A549 (cell line): Measurements from ENCODE around the gene GPR158. TPM values are rescaled to one million over a fixed set of nuclear protein-coding genes. Genes with fewer than 3 reads are reported as not detected.

Experiments
- ATAC-seq, 2 experiments: fragments of 200-7000 bp in 1 of 2; fragments of >200 bp in 1 of 2; cut with Nextera tagmentation in 1 of 2; cut with Tn5 transposase in 1 of 2; 3 replicates each; pipeline versions ENCODE4 v1.8.0 to v1.9.1; 2018 to 2020; ENCODE audit warnings: mild to moderate bottlenecking in 1 of 2, moderate library complexity in 1 of 2
- CTCF ChIA-PET: fragments of 300-600 bp; sonication (Branson Sonifier 250); formaldehyde crosslinking; extraction: SDS; loops from one replicate; lab custom pipeline; 2021; ENCODE audit warnings: antibody characterized with exemption, inconsistent platforms; lab: Yijun Ruan, JAX
- POLR2A ChIA-PET: fragments of 350-600 bp; formaldehyde crosslinking; extraction: SDS; loops from one replicate; lab custom pipeline; 2021; ENCODE audit warnings: antibody characterized with exemption, inconsistent platforms; lab: Yijun Ruan, JAX
- DNase-seq, 2 experiments: peaks; one replicate each; pipeline versions ENCODE4 v3.0.0 to v3.0.0-alpha.2; 2011 to 2016; ENCODE audit warnings: low read depth in 1 of 2, low spot score in 1 of 2
- FAIRE-seq: peaks from 2 replicates; lab custom pipeline; 2011; peaks lifted over from hg19 to GRCh38; lab: Jason Lieb, UNC
- H3K27ac ChIP-seq, 2 experiments: fragments of >200 bp; sonication (Bioruptor Twin); formaldehyde crosslinking; 3 replicates each; pipeline ENCODE4 v1.5.1; 2016 to 2017
- H3K4me1 ChIP-seq: fragments of >200 bp; sonication (Bioruptor Twin); formaldehyde crosslinking; 3 replicates; pipeline ENCODE4 v1.6.1; 2016
- H3K4me2 ChIP-seq: fragments of >200 bp; sonication (Bioruptor Twin); formaldehyde crosslinking; 3 replicates; pipeline ENCODE4 v1.6.1; 2016
- H3K4me3 ChIP-seq: fragments of >200 bp; sonication (Bioruptor Twin); formaldehyde crosslinking; 3 replicates; pipeline ENCODE4 v1.5.1; 2016
- H3K9me3 ChIP-seq: fragments of >200 bp; sonication (Bioruptor Twin); formaldehyde crosslinking; 3 replicates; pipeline ENCODE4 v1.6.1; 2016
- ATOH8 ChIP-seq: fragments of 250-450 bp; sonication (Bioruptor Pico); IDR thresholded peaks from 2 replicates; pipeline ENCODE4 v1.5.0; 2020; ENCODE audit warnings: low read depth, mild to moderate bottlenecking, moderate library complexity
- BHLHE40 ChIP-seq: IDR thresholded peaks from 2 replicates; pipeline ENCODE4 v1.6.1; 2012; ENCODE audit warnings: low read depth, low read length, inconsistent platforms
- CHD2 ChIP-seq: fragments of 150-350 bp; IDR thresholded peaks from 2 replicates; pipeline ENCODE4 v1.6.1; 2014; ENCODE audit warnings: low read length; ENCODE audit not compliant: partially characterized antibody
- CTCF ChIP-seq: fragments of >200 bp; sonication (Bioruptor Twin); formaldehyde crosslinking; IDR thresholded peaks from 3 replicates; pipeline ENCODE4 v1.5.1; 2016
- EP300 ChIP-seq, 2 experiments: fragments of >200 bp; sonication (Bioruptor Twin); formaldehyde crosslinking; IDR thresholded peaks; 2 replicates in 1 of 2; 3 replicates in 1 of 2; pipeline ENCODE4 v1.6.1; 2016 to 2017
- HDAC2 ChIP-seq: fragments of 200-600 bp; sonication (generic); IDR thresholded peaks from 2 replicates; pipeline ENCODE4 v1.6.1; 2016
- HMGXB4 ChIP-seq: fragments of 250-450 bp; sonication (Bioruptor Pico); IDR thresholded peaks from 2 replicates; pipeline ENCODE4 v1.5.0; 2021; ENCODE audit warnings: mild to moderate bottlenecking, moderate library complexity, borderline replicate concordance
- JUN ChIP-seq, 2 experiments: fragments of >200 bp; sonication (Bioruptor Twin); formaldehyde crosslinking; IDR thresholded peaks; 2 replicates in 1 of 2; 3 replicates in 1 of 2; pipeline ENCODE4 v1.6.1; 2016 to 2017
- MYC ChIP-seq: IDR thresholded peaks from 2 replicates; pipeline ENCODE4 v1.6.1; 2012; ENCODE audit warnings: mild to moderate bottlenecking, inconsistent platforms, low read length, improper control_type of control experiment, borderline replicate concordance
- PHF8 ChIP-seq: fragments of 200-600 bp; sonication (generic); IDR thresholded peaks from 2 replicates; pipeline ENCODE4 v1.6.1; 2016; ENCODE audit warnings: low read depth, mild to moderate bottlenecking, antibody characterized with exemption, moderate library complexity, borderline replicate concordance
- RAD21 ChIP-seq, 2 experiments: fragments of >200 bp in 1 of 2; sonication (Bioruptor Twin) in 1 of 2; formaldehyde crosslinking in 1 of 2; IDR thresholded peaks in 1 of 2; conservative IDR thresholded peaks in 1 of 2; 2 replicates in 1 of 2; 3 replicates in 1 of 2; pipeline ENCODE4 v1.6.1; 2012 to 2018; ENCODE audit warnings: inconsistent platforms in 1 of 2
- RCOR1 ChIP-seq: fragments of 150-350 bp; IDR thresholded peaks from 2 replicates; pipeline ENCODE4 v1.6.1; 2014; ENCODE audit warnings: antibody characterized with exemption, low read length, low read depth
- RNF2 ChIP-seq: fragments of 200-600 bp; sonication (generic); IDR thresholded peaks from 2 replicates; pipeline ENCODE4 v1.6.1; 2016; ENCODE audit warnings: low read depth, mild to moderate bottlenecking, antibody characterized with exemption, moderate library complexity, borderline replicate concordance
- SMC3 ChIP-seq: fragments of >200 bp; sonication (Bioruptor Twin); formaldehyde crosslinking; IDR thresholded peaks from 3 replicates; pipeline ENCODE4 v1.6.1; 2018; ENCODE audit warnings: inconsistent platforms
- TP53 ChIP-seq: fragments of 250-450 bp; sonication (Bioruptor Pico); IDR thresholded peaks from 2 replicates; pipeline ENCODE4 v1.5.0; 2021; ENCODE audit warnings: mild to moderate bottlenecking, moderate library complexity
- USF2 ChIP-seq: fragments of 450-650 bp; IDR thresholded peaks from 2 replicates; pipeline ENCODE4 v1.6.1; 2014; ENCODE audit warnings: antibody characterized with exemption
- ZFP36 ChIP-seq: fragments of 450-650 bp; IDR thresholded peaks from 2 replicates; pipeline ENCODE4 v1.6.1; 2014; ENCODE audit warnings: borderline replicate concordance; ENCODE audit not compliant: partially characterized antibody
- WGBS: methylation state at CpG from one replicate; pipeline ENCODE4 v1.1.6; 2017; ENCODE audit errors: missing lambda C conversion rate; 5-methylcytosine and 5-hydroxymethylcytosine counted together
- polyA plus RNA-seq, 4 experiments: library from polyadenylated mRNA; depleted of rRNA in 3 of 4; stranded (reverse); fragments of >200 nt; fragmentation: RNase III in 1 of 4; extraction: RNeasy Plus Mini Kit Qiagen cat#74134 plus additional on column Dnase treatment in 1 of 4; gene quantifications; 2 replicates in 3 of 4; 3 replicates in 1 of 4; pipeline ENCODE4 v1.2.3, GENCODE V29; 2011 to 2017

Gene GPR158
- polyA plus RNA-seq, 2 of the 4 experiments (the other 2 are of a cell fraction) = 0.01 to 0.03 TPM

GRCh38 chr10:25222085-25222660 lies 47.4 kb downstream of the GPR158 start:
- FAIRE-seq (no peak), DNase-seq (no peak), ATAC-seq (no peak)
- H3K4me1 ChIP-seq = no peaks in the 10 kb centered on the region
- ChIA-PET CTCF (interaction anchor here (0.9 to 1.0 kb wide), 2 partner anchors 17 to 18 kb away, joined by 3 read pairs; no protein-coding TSS in a partner anchor), POLR2A (no interaction called here)
- H3K27ac ChIP-seq = no peak overlapping the region
- TF ChIP-seq RCOR1 = no peak
- TF ChIP-seq JUN (IDR thresholded peaks at IDR 0.05) = no peak
- WGBS = 33% methylated on average over 7 of the region's 7 CpGs
- H3K4me2 ChIP-seq = no peak overlapping the region
- H3K4me3 ChIP-seq = no peak overlapping the region
- no peaks in the 10 kb centered on the region for H3K9me3 ChIP-seq

GRCh38 chr10:25226775-25227682 lies 52.2 kb downstream of the GPR158 start:
- H3K4me1 ChIP-seq = no peaks in the 10 kb centered on the region
- H3K4me3 ChIP-seq = no peak overlapping the region
- peak; percentile 67 to 87 for TF ChIP-seq RAD21 (conservative IDR thresholded peaks at IDR 0.05 in 1 of 2, IDR thresholded peaks at IDR 0.05 in 1 of 2)
- TF ChIP-seq USF2 = no peak
- TF ChIP-seq TP53 (CRISPR knock-in tag) = no peak
- TF ChIP-seq CTCF = peak; percentile 69
- TF ChIP-seq HDAC2 = no peak
- TF ChIP-seq SMC3 = peak; percentile 64
- no peak for TF ChIP-seq MYC
- TF ChIP-seq, all 56 proteins: peak for 3
- DNase-seq = peak in 1 of 2 experiments; percentile 57
- WGBS = 23% methylated on average over 7 of the region's 7 CpGs
- H3K27ac ChIP-seq = no peak overlapping the region
- no peaks in the 10 kb centered on the region for H3K9me3 ChIP-seq
- no peak overlapping the region for H3K4me2 ChIP-seq
- POLR2A ChIA-PET = no interaction called here
- no peak for FAIRE-seq
- peak in 1 of 2 experiments; percentile 81; a peak in 3 of 6 replicates for ATAC-seq
- CTCF ChIA-PET = interaction anchor here (0.6 to 4.4 kb wide), 16 partner anchors 9 to 1211 kb away, joined by 3 to 24 read pairs (median 4); no protein-coding TSS in a partner anchor

GRCh38 chr10:25231751-25232150 lies 57.0 kb downstream of the GPR158 start:
- no peak for DNase-seq
- TF ChIP-seq ZFP36 = no peak
- TF ChIP-seq, all 56 proteins: peak for 0
- Histone ChIP-seq H3K27ac (no peak overlapping the region), H3K4me3 (no peak overlapping the region), H3K9me3 (no peaks in the 10 kb centered on the region), H3K4me1 (no peaks in the 10 kb centered on the region), H3K4me2 (no peak overlapping the region)
- POLR2A ChIA-PET = no interaction called here
- FAIRE-seq = no peak
- CTCF ChIA-PET = interaction anchor here (0.6 to 1.2 kb wide), 2 partner anchors 12 to 119 kb away, joined by 3 to 6 read pairs; no protein-coding TSS in a partner anchor
- 15% methylated on average over 2 of the region's 2 CpGs for WGBS
- ATAC-seq = no peak

- TF ChIP-seq EP300 (IDR thresholded peaks at IDR 0.05) (no peak), HMGXB4 (no peak), JUN (IDR thresholded peaks at IDR 0.05) (no peak), ATOH8 (no peak), BHLHE40 (no peak), PHF8 (no peak), CHD2 (no peak), RNF2 (no peak)
- POLR2A ChIA-PET = no interaction called here
These were observed 57.4 kb downstream of the GPR158 start for GRCh38 chr10:25232204-25232603.

More at GRCh38 chr10:25232204-25232603, 57.4 kb downstream of the GPR158 start:
- no peak for ATAC-seq
- Histone ChIP-seq H3K4me2 (no peak overlapping the region), H3K9me3 (no peaks in the 10 kb centered on the region), H3K27ac (no peak overlapping the region), H3K4me3 (no peak overlapping the region), H3K4me1 (no peaks in the 10 kb centered on the region)
- CTCF ChIA-PET = interaction anchor here (0.6 kb wide), 1 partner anchor 11 kb away, joined by 3 read pairs; no protein-coding TSS in a partner anchor
- no peak for DNase-seq
- WGBS = 30% methylated on average over 2 of the region's 2 CpGs
- no peak for FAIRE-seq
